A673 (cell line): Measurements from ENCODE around the gene COL5A1.

Source experiments
- CTCF ChIP-seq: fragments of 300-800, 200-600 bp; sonication (generic); conservative IDR thresholded peaks from 2 replicates; pipeline ENCODE4 v1.5.1; 2017; ENCODE audit warnings: low read depth, mild to moderate bottlenecking, antibody characterized with exemption, low read length, moderate library complexity, mixed read lengths
- EZH2 ChIP-seq: fragments of 200-600 bp; sonication (generic); IDR thresholded peaks from 2 replicates; pipeline ENCODE4 v1.6.1; 2017; ENCODE audit warnings: borderline replicate concordance, low read depth, mild to moderate bottlenecking, mixed read lengths, antibody characterized with exemption, low read length; ENCODE audit not compliant: poor library complexity, severe bottlenecking

- no peak for TF ChIP-seq CTCF
- no peak for TF ChIP-seq EZH2
Measured at GRCh38 chr9:134630393-134630790, 11.2 kb upstream of the COL5A1 start.
